K562 (cell line): ENCODE data around the gene DGAT2.

Source experiments
- EZH2 ChIP-seq: IDR thresholded peaks from 2 replicates; pipeline ENCODE4 v1.6.1; 2012; ENCODE audit warnings: low read depth, mild to moderate bottlenecking, inconsistent platforms, low read length, borderline replicate concordance
- POLR2A ChIP-seq: fragments of 450-650 bp; conservative IDR thresholded peaks from 2 replicates; pipeline ENCODE4 v1.6.1; 2016
- RAD21 ChIP-seq, 2 experiments: fragments of 250-450 bp in 1 of 2; fragments of 450-650 bp in 1 of 2; sonication (Bioruptor Pico) in 1 of 2; formaldehyde crosslinking in 1 of 2; IDR thresholded peaks in 1 of 2; conservative IDR thresholded peaks in 1 of 2; 2 replicates each; pipeline versions ENCODE4 v1.4.0 to v1.8.0; 2020 to 2022; ENCODE audit warnings: mild to moderate bottlenecking in 2 of 2, moderate library complexity in 1 of 2
- TCF7 ChIP-seq: sonication (generic); IDR thresholded peaks from 2 replicates; pipeline ENCODE4 v1.6.1; 2016; ENCODE audit warnings: antibody characterized with exemption, borderline replicate concordance
- TF ChIP-seq, protein P1 (sequence below): sonication (generic); IDR thresholded peaks from 2 replicates; pipeline ENCODE4 v1.6.1; 2016
- TF ChIP-seq, protein P2 (sequence below): fragments of 250-450 bp; sonication (Bioruptor Pico); IDR thresholded peaks from 2 replicates; pipeline ENCODE4 v1.4.0; 2020; ENCODE audit warnings: mild to moderate bottlenecking
- TF ChIP-seq, protein P3 (sequence below), 3 experiments: IDR thresholded peaks in 2 of 3; conservative IDR thresholded peaks in 1 of 3; 2 replicates each; pipeline ENCODE4 v1.5.1; 2011 to 2012; ENCODE audit warnings: low read length in 3 of 3, mild to moderate bottlenecking in 3 of 3, control low read depth in 2 of 3, improper control_type of control experiment in 1 of 3, inconsistent platforms in 1 of 3, low read depth in 1 of 3, mixed read lengths in 1 of 3, moderate library complexity in 1 of 3; ENCODE audit not compliant: insufficient read depth in 2 of 3

DNA sequence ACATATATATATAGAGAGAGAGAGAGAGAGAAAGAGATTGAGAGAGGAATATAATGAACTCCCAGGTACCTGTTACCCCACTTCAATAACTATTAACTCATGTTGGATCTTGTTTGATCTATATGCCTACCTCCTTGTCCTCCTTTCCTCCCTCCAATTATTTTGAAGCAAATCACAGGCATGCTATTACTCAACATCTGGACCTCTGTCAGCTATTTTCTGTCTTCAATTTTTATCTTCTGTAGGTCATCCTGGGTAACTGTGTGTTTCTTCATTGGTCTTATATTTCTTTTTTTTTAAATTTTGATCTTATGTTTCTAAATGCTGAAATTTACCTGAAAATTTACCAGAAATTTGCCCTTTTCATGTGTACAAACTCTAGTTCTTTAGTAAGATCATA, 71.3 kb downstream of the DGAT2 start:
- no peak for TF ChIP-seq POLR2A
- TF ChIP-seq, protein P1, sequence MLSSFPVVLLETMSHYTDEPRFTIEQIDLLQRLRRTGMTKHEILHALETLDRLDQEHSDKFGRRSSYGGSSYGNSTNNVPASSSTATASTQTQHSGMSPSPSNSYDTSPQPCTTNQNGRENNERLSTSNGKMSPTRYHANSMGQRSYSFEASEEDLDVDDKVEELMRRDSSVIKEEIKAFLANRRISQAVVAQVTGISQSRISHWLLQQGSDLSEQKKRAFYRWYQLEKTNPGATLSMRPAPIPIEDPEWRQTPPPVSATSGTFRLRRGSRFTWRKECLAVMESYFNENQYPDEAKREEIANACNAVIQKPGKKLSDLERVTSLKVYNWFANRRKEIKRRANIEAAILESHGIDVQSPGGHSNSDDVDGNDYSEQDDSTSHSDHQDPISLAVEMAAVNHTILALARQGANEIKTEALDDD = no peak
- TF ChIP-seq, protein P2, sequence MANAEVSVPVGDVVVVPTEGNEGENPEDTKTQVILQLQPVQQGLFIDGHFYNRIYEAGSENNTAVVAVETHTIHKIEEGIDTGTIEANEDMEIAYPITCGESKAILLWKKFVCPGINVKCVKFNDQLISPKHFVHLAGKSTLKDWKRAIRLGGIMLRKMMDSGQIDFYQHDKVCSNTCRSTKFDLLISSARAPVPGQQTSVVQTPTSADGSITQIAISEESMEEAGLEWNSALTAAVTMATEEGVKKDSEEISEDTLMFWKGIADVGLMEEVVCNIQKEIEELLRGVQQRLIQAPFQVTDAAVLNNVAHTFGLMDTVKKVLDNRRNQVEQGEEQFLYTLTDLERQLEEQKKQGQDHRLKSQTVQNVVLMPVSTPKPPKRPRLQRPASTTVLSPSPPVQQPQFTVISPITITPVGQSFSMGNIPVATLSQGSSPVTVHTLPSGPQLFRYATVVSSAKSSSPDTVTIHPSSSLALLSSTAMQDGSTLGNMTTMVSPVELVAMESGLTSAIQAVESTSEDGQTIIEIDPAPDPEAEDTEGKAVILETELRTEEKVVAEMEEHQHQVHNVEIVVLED (CRISPR knock-in tag) = no peak
- TF ChIP-seq RAD21 (CRISPR knock-in tag; conservative IDR thresholded peaks at IDR 0.05 in 1 of 2, IDR thresholded peaks at IDR 0.05 in 1 of 2) = no peak
- TF ChIP-seq, protein P3, sequence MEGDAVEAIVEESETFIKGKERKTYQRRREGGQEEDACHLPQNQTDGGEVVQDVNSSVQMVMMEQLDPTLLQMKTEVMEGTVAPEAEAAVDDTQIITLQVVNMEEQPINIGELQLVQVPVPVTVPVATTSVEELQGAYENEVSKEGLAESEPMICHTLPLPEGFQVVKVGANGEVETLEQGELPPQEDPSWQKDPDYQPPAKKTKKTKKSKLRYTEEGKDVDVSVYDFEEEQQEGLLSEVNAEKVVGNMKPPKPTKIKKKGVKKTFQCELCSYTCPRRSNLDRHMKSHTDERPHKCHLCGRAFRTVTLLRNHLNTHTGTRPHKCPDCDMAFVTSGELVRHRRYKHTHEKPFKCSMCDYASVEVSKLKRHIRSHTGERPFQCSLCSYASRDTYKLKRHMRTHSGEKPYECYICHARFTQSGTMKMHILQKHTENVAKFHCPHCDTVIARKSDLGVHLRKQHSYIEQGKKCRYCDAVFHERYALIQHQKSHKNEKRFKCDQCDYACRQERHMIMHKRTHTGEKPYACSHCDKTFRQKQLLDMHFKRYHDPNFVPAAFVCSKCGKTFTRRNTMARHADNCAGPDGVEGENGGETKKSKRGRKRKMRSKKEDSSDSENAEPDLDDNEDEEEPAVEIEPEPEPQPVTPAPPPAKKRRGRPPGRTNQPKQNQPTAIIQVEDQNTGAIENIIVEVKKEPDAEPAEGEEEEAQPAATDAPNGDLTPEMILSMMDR (IDR thresholded peaks at IDR 0.05 in 2 of 3, conservative IDR thresholded peaks at IDR 0.05 in 1 of 3; ENCODE audit: insufficient read depth in 2 of 3, low read depth in 1 of 3, low read length in 3 of 3) = no peak
- no peak for TF ChIP-seq TCF7
- no peak for TF ChIP-seq EZH2
